ENCODE data around the gene MEDAG.

MEDAG gene

DNA sequence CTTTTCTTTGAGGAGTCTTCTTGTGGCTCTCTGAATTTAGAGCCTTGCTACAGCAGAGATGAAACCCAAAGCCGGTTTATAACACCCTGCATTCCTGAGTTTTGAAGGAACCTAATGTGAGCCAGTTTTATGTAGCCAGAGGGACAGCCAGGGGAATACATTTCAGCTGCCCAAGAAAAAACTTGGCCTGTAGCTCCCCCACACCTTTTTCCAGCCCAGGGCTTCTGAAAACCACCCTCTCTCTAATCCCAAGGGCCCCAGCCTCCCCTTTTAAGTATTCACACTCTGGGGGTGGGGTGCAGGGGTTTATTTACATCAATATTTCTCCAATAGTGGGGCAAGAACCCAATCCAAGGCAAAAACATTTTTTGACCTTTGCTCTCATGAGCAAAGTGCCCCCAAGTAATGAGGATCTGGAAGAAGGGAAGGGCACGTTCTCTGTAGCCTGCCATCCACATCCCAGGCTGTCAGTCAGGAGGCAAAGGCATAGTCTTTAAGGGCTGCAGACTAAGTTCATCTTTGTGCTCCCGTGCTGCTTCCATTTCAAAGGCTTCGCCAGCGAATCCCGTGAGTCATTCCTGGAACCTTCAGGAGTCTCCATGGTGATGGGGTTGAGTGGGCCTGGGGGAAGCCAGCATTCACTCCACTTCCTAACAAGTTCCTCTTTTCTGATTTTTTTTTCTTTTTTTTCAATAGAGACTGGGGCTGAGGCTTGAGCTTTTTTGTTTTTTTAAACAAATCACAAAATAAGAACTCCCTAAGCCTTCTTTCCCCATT is 33.2 kb upstream of the MEDAG start:
- no peak for DNase-seq (ENCODE audit: low read depth, low spot score)

GRCh38 chr13:30873499-30873898 is 32.6 kb upstream of the MEDAG start:
- DNase-seq (ENCODE audit: low read depth, low spot score): no peak

GRCh38 chr13:30874111-30874510 is 32.0 kb upstream of the MEDAG start:
- no peak for DNase-seq (ENCODE audit: low read depth, low spot score)

DNA sequence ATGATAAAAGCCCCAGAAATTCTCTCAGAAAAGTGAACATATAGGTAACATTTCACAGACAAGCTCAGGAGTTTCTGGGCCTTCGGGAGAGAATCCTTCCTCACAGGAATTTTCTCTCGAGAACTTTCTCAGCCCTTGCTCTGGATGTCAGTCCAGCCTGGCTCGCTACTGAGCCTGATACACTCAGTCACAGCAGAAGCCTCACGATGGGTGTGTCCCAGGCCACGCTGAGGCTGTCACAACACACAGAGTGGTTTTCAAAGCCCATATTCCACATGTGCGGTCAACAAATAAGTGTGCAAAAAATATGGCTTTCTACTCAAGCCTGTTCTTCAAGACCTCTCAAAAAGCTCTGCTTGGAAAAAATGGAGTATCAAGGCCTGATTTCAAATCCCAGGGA is 31.5 kb upstream of the MEDAG start:
- DNase-seq (ENCODE audit: low read depth, low spot score): no peak

GRCh38 chr13:30877335-30877734 is 28.7 kb upstream of the MEDAG start:
- no peak for DNase-seq (ENCODE audit: low read depth, low spot score)

- DNase-seq (ENCODE audit: low read depth, low spot score): no peak
These were observed 25.8 kb upstream of the MEDAG start for GRCh38 chr13:30880151-30880855.

DNA sequence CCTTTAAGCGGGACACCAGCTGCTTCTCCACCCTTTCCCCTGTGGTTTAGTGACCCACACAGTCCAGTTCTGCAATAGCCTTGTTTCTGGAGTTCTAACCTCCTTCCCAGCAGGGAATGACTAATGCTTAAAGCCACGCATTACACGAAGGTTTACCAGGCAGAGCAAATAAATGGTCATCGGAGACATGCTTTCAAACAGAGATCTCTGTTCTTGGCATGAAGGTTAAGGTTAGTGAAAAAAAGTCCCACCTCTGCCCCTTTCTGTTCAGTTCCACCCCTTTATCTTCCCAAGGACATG is 25.3 kb upstream of the MEDAG start:
- DNase-seq (ENCODE audit: low read depth, low spot score): no peak

GRCh38 chr13:30881191-30881651 is 24.9 kb upstream of the MEDAG start:
- no peak for DNase-seq (ENCODE audit: low read depth, low spot score)

- no peak for DNase-seq (ENCODE audit: low read depth, low spot score)
These were observed 23.8 kb upstream of the MEDAG start for GRCh38 chr13:30882026-30882850.

GRCh38 chr13:30882996-30883766 is 22.9 kb upstream of the MEDAG start:
- no peak for DNase-seq (ENCODE audit: low read depth, low spot score)

DNA sequence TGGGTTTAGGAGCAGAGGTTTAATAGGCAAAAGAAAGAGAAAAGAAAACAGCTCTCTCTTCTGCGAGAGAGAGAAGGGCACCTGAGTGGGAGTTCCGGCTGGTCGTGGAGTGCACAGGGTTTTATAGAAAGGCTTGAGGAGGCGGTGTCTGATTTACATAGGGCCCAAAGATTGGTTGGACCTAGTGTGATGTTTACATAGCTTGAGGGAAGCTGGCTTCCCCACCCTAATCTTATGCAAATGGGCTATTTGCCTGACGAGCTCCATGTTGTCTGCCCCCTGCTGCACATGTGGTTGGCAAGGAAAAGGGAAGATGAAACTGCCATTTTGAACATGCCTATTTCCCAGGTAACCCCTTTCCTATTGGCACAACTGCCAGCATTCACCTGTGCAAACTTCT is 21.5 kb upstream of the MEDAG start:
- no peak for DNase-seq (ENCODE audit: low read depth, low spot score)

DNA sequence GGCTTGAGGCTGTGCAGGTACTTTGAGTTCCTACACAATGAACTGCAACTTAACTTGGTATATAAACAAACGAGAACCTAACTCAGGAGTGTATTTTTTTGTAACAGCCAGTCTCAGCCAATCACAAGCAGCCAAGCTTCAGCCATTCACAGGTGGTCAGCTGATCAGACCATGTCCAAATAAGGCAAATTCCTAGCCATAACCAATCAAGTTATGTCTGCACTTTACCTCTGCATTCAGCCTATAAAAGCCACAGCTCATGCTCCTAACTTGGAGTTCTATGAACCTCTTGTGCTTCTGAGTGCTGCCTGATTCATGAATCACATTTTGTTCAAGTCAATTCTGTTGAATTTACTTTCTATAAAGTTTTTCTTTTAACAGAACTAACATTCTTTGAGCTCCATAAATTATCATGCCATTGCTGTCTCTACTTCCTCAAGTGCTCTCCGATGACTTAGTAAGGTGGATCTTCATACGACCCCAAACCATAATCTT is 16.8 kb upstream of the MEDAG start:
- no peak for DNase-seq (ENCODE audit: low read depth, low spot score)

GRCh38 chr13:30892966-30893365 is 13.1 kb upstream of the MEDAG start:
- DNase-seq (ENCODE audit: low read depth, low spot score): no peak

- DNase-seq (ENCODE audit: low read depth, low spot score): no peak
These were observed 10.3 kb upstream of the MEDAG start for GRCh38 chr13:30895773-30896172.

- no peak for DNase-seq (ENCODE audit: low read depth, low spot score)
These were observed 8.0 kb upstream of the MEDAG start for GRCh38 chr13:30898070-30898469.

DNA sequence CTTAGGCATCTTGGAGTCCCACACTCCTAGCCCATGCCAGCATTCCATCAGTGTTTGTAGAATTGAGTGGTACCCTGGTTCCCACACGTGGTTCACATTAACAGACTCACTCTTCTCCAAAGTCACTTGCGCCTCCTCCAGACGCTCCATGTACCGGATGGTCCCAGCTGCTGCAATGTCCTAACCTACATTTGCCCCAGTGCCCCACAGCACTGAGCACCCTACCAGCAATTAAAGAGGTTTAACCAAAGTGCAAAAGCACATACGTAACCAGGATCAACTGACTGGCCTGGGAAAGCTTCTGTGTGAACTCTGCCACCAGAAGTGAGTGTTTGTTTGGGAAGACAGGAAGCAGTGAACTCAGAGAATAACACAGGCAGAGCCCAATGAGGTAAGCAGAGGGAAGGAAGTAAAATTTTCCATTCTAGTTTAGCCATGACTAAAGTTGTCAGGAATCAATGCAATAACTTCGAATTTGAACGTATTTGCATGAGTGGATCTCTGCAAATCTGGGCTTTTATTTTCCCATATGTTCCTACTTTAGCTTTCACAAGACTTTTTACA is 7.3 kb upstream of the MEDAG start:
- no peak for DNase-seq (ENCODE audit: low read depth, low spot score)

DNA sequence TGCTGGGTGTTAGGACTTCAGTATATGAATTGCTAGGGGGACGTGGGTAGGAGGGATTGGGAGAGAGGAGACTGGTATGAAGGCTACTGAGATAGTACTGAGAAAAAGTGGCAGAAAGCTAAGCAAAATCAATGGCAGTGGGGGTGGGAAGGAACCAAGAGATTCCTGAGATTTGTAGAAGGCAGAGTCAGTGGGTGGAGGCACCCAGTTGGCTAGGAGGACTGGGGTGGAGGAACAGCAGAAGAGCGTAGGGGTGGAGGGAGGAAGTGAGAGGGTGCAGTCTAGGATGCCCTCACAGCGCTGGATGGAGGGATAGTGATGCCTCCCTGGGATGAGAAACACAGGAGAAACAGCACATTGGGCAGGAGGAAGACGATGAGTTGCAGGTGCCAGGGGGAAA is 5.6 kb upstream of the MEDAG start:
- DNase-seq (ENCODE audit: low read depth, low spot score): no peak

- DNase-seq (ENCODE audit: low read depth, low spot score): no peak
These were observed 4.9 kb upstream of the MEDAG start for GRCh38 chr13:30900952-30901749.

GRCh38 chr13:30904043-30904442 is 2.0 kb upstream of the MEDAG start:
- no peak for DNase-seq (ENCODE audit: low read depth, low spot score)

DNA sequence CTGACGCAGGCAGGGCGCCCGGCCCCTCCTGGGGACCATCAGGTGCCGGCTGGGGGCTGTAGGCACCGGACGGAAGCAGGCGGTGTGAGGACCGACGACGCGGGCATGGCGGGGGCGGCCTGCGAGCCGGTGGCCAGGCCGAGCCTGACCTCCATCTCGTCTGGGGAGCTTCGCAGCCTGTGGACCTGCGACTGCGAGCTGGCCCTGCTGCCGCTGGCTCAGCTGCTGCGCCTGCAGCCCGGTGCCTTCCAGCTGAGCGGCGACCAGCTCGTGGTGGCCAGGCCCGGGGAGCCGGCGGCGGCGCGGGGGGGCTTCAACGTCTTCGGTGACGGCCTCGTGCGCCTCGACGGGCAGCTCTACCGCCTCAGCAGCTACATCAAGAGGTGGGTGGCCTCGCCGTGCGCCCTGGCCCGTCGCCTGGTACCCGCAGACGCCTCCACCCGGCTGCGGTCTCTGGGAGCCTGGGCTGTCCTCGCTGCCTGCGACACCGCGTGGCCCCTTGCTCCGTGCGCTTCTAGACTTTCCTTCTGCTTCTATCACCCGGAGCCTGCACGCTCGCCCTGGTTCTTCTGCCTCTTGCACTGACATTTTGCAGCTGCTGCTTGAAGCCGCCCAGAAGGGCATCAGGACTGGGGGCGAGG is 460 bp downstream of the MEDAG start:
- no peak for DNase-seq (ENCODE audit: low read depth, low spot score)

Data from iPS DF 19.7 (cell line).